Tibial nerve (tissue), 4 donors: ENCODE measurements around the gene KDELR3. TPM values are rescaled to one million over a fixed set of nuclear protein-coding genes. Genes with fewer than 3 reads are reported as not detected.

Source experiments
- DNase-seq, 2 donors: peaks; one replicate each; pipeline ENCODE4 v3.0.0-alpha.2; 2019; ENCODE audit warnings: low spot score in 2 of 2
- H3K27ac ChIP-seq, 4 donors: fragments of 200-600 bp; sonication (generic) in 3 of 4; one replicate each; pipeline ENCODE4 v1.5.1; 2017 to 2019; ENCODE audit warnings: mild to moderate bottlenecking in 1 of 4
- H3K27me3 ChIP-seq, 2 donors: fragments of 200-600 bp; sonication (generic) in 1 of 2; one replicate each; pipeline versions ENCODE4 v1.5.1 to v1.6.0; 2017 to 2019
- H3K36me3 ChIP-seq, 3 donors: fragments of 200-600 bp; sonication (generic); one replicate each; pipeline ENCODE4 v1.5.1; 2018 to 2019
- H3K4me1 ChIP-seq, 4 donors: fragments of 200-600 bp; sonication (generic) in 3 of 4; one replicate each; pipeline ENCODE4 v1.5.1; 2017 to 2019
- H3K4me3 ChIP-seq, 4 donors: fragments of 200-600 bp; sonication (generic) in 3 of 4; one replicate each; pipeline ENCODE4 v1.5.1; 2017 to 2019; ENCODE audit warnings: mild to moderate bottlenecking in 1 of 4, moderate library complexity in 1 of 4
- H3K9me3 ChIP-seq, 4 donors: fragments of 200-600 bp; sonication (generic) in 3 of 4; one replicate each; pipeline ENCODE4 v1.5.1; 2017 to 2019
- EP300 ChIP-seq, 2 donors: sonication (generic); formaldehyde crosslinking; IDR thresholded peaks; one replicate each; pipeline ENCODE4 v1.6.1; 2017; ENCODE audit warnings: antibody characterized with exemption in 2 of 2, mild to moderate bottlenecking in 1 of 2
- POLR2A ChIP-seq, 2 donors: fragments of 450-650 bp; IDR thresholded peaks; one replicate each; pipeline ENCODE4 v1.6.1; 2017; ENCODE audit warnings: antibody characterized with exemption in 2 of 2, mild to moderate bottlenecking in 2 of 2, moderate library complexity in 2 of 2
- WGBS, 2 donors: methylation state at CpG; one replicate each; pipeline ENCODE4 v1.1.5; 2018; 5-methylcytosine and 5-hydroxymethylcytosine counted together
- total RNA-seq, 4 donors: library from RNA; depleted of rRNA; stranded (reverse); fragments of >200 nt; gene quantifications; one replicate each; pipeline ENCODE4 v1.1.0, GENCODE V29; 2016
- TF ChIP-seq, protein P1 (sequence below), 5 experiments: fragments of 200-600 bp in 3 of 5; fragments of 450-650 bp in 2 of 5; sonication (generic) in 3 of 5; IDR thresholded peaks; one replicate each; pipeline ENCODE4 v1.5.1; 2016 to 2019; ENCODE audit warnings: antibody characterized with exemption in 5 of 5, mild to moderate bottlenecking in 3 of 5, moderate library complexity in 2 of 5

Gene KDELR3
- total RNA-seq, 4 donors from 2014 or later, result 6.1 to 18.0 (median 10.6) TPM

DNA sequence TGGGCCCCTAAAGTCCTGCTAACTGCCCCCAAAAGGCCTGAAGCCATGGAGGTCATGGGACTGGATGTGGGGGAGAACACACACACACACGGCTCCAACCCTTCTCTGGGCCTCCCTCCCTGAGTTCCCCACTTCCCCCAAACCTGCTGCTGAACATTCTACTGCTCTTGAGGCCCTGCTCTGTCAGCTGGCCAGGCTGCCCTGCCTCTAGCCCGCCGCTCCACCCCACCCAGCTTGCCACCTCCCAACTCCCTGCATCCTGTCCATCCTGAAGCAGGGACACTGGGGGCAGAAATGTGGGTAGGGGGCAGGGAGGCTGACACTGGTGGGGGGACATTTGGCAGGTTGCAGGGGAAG lies 13.9 kb upstream of the KDELR3 start:
- peaks cover 0 to 29% (median 6%) of the 10 kb centered on the region in 4 donors for H3K4me1 ChIP-seq
- peaks cover 5 to 64% of the 10 kb centered on the region in 2 donors for H3K27me3 ChIP-seq
- no peaks in the 10 kb centered on the region for H3K36me3 ChIP-seq
- H3K4me3 ChIP-seq, result no peak overlapping the region
- no peak overlapping the region for H3K27ac ChIP-seq
- DNase-seq, result no peak
- no peaks in the 10 kb centered on the region for H3K9me3 ChIP-seq
- WGBS, 2 donors, result 85 to 93% methylated on average over 3 of the region's 3 CpGs
- TF ChIP-seq EP300 (IDR thresholded peaks at IDR 0.05) (no peak), POLR2A (IDR thresholded peaks at IDR 0.05) (no peak)
- TF ChIP-seq, protein P1, sequence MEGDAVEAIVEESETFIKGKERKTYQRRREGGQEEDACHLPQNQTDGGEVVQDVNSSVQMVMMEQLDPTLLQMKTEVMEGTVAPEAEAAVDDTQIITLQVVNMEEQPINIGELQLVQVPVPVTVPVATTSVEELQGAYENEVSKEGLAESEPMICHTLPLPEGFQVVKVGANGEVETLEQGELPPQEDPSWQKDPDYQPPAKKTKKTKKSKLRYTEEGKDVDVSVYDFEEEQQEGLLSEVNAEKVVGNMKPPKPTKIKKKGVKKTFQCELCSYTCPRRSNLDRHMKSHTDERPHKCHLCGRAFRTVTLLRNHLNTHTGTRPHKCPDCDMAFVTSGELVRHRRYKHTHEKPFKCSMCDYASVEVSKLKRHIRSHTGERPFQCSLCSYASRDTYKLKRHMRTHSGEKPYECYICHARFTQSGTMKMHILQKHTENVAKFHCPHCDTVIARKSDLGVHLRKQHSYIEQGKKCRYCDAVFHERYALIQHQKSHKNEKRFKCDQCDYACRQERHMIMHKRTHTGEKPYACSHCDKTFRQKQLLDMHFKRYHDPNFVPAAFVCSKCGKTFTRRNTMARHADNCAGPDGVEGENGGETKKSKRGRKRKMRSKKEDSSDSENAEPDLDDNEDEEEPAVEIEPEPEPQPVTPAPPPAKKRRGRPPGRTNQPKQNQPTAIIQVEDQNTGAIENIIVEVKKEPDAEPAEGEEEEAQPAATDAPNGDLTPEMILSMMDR (IDR thresholded peaks at IDR 0.05), result no peak

DNA sequence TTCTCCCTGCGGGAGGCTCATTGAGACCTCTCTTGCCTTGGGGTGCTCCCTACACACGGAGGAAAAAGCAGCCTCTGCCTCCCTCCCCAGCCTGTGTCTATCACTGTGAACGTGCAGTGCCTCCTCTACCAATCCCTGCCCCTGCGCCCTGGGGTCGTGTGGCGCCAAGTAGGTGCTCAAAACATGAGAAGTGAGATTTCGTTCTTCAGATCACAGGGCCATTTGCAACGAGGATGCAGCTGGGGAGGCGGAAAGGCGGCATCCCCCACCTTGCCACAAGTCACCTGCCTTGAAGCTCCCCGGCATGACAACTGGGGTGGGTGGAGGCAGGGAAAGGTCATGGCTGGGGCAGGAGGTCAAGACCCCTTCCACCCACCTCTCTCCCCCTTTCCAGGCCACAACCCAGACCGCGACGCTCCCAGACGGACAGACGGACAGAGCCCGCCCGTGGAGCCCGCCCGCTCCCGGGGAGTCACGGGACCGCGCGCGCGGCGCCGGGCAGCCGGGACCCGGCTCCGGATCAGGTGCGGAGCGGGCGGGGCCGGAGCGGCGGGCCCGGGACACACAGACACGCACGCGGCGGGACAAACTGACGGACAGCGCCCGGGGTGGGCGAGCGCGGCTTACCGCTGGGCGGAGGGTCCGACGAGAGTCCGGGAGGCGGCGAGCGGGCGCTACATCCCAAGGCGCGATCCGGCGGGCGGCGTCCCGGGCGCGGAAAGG lies 13.4 kb upstream of the KDELR3 start:
- peaks cover 0 to 29% (median 6%) of the 10 kb centered on the region in 4 donors for H3K4me1 ChIP-seq
- peak overlapping the region in 3 of 4 donors; percentile 31 to 63 (median 32) for H3K4me3 ChIP-seq
- no peak overlapping the region for H3K27ac ChIP-seq
- peaks cover 5 to 64% of the 10 kb centered on the region in 2 donors for H3K27me3 ChIP-seq
- no peaks in the 10 kb centered on the region for H3K36me3 ChIP-seq
- WGBS, 2 donors, result 13 to 37% methylated on average over 20 to 63 of the region's 67 CpGs
- TF ChIP-seq, protein P1 (IDR thresholded peaks at IDR 0.05), result no peak
- TF ChIP-seq POLR2A (IDR thresholded peaks at IDR 0.05) (no peak), EP300 (IDR thresholded peaks at IDR 0.05) (no peak)
- DNase-seq, result no peak
- H3K9me3 ChIP-seq, result no peaks in the 10 kb centered on the region

DNA sequence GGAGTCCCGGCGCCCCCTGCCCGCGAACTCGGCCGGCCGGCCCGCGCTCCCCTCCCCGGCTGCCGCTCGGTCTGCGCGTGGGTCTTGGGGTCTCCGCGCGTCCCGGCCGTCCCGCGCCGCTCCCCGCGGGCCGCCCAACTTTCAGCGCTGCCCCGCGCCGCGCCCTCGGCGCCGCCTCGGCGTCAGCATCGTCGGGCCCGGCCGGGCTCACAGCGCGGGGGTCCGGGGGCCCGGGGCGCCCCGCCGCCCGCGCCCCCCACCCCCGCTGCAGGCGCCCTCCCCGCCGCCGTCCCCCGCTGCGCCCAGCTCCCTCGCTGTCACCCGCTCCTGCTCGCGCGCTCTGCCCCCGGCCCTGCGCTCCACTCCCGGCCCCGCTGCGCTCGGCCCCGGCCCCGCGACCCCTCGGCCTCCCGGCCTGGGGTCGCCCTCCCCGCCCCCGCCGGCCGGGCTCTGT lies 12.8 kb upstream of the KDELR3 start, which contains the start of gene KCNJ4:
TSS of gene KCNJ4 (minus strand) at position 124 of the 454 bp plus-strand sequence. CDS start 27,067 bp downstream, outside the sequence.
- peak within 1 kb of the TSS in 1 of 4 donors; percentile 7 for H3K27ac ChIP-seq
- H3K4me1 ChIP-seq, result peaks cover 0 to 29% (median 6%) of the 10 kb centered on the region in 4 donors
- H3K27me3 ChIP-seq, result peaks cover 5 to 68% of the 10 kb centered on the region in 2 donors
- peak within 1 kb of the TSS; percentile 32 to 63 (median 37) for H3K4me3 ChIP-seq
- no peaks in the 10 kb centered on the region for H3K9me3 ChIP-seq
- 0% methylated on average over 13 of the region's 76 CpGs; no CpG with 5 or more reads in 1 of the 2 donors for WGBS, 2 donors
- TF ChIP-seq EP300 (IDR thresholded peaks at IDR 0.05) (no peak), POLR2A (IDR thresholded peaks at IDR 0.05) (no peak)
- TF ChIP-seq, protein P1 (IDR thresholded peaks at IDR 0.05), result no peak
- DNase-seq, result no peak
- H3K36me3 ChIP-seq, result no peaks in the 10 kb centered on the region

DNA sequence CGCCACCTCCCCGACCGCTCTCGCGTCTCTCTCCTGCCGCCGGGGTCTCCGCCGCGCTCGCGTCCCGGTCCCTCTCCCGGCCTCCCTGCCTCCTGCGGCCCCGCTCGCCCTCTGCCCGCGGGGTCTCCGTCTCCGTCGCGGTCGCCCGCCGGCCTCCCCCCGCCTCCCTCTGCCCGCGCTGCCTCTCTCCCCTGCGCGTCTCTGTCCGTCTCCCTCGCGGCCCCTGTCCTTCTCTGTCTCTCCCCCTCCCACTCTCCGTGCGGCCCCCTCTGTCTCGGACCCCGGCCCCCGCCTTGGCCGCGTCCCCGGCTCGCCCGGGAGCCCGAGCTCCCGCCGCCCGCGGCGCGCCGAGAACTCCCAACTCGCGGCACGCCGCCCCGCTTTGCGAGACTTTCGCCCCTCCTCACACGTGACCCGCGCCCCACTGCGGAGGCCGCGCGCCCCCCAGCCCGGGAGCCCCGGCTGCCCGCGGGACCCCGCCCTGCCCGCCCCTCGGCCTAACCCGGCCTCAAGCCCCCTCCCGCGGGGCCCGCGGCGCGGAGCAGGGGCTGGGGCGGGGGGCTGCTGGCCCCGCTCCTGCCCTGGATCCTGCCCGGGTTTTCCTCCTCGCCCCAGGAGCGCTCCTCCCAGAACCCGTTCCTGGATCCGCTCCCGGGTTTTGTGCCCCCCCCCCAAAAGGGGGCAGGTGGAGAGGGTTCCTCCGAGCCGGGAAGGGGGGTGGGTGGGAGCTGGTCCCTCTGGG lies 12.2 kb upstream of the KDELR3 start:
- Histone ChIP-seq H3K4me3 (peak overlapping the region; percentile 24 to 63 (median 37)), H3K4me1 (peaks cover 0 to 29% (median 6%) of the 10 kb centered on the region in 4 donors), H3K27me3 (peaks cover 5 to 68% of the 10 kb centered on the region in 2 donors), H3K9me3 (no peaks in the 10 kb centered on the region), H3K36me3 (no peaks in the 10 kb centered on the region), H3K27ac (peak overlapping the region in 1 of 4 donors; percentile 7)
- WGBS, 2 donors, result 1 to 3% methylated on average over 25 to 52 of the region's 90 CpGs
- no peak for TF ChIP-seq EP300 (IDR thresholded peaks at IDR 0.05)
- TF ChIP-seq POLR2A (IDR thresholded peaks at IDR 0.05), result no peak
- TF ChIP-seq, protein P1 (IDR thresholded peaks at IDR 0.05), result no peak
- DNase-seq, result no peak
